HG02981 (cell line): ENCODE measurements around the gene PURB.
"Not testable (repeated sequence)": the region's sequence is repeated elsewhere in the genome, so short reads cannot be mapped to it uniquely, and the experiment has no call there.

Experiments
- ATAC-seq: cut with Tn5 transposase; IDR thresholded peaks from one replicate; pipeline ENCODE4 v1.9.1; 2021; ENCODE audit warnings: mild to moderate bottlenecking, moderate library complexity; ENCODE audit not compliant: unreplicated experiment

The PURB gene

DNA sequence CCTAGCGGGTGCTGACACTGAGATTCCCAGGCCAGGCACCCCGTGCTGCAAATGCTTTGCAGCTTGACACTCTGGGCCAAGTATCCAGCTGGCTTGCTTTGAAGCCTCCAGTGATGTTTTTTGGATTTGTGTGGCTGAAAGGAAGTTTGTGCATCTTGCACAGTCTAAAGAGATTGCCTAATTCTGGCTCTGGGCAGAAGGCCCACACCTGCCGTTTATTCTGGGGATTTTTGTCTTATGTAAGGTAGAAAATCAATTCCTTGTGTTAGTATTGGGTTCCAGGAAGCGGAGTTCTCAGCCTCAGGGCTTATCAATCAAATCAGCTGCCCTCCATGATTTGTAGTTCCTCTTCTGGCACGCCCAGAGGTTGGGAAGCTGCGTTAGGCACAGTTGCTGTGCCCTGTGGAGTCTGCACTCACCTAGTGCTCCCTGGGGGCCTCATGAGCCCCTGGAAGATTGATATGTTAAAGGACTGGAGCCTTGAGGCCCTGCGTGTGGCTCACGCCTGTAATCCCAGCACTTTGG lies 8.4 kb upstream of the PURB start:
- ATAC-seq: no peak

DNA sequence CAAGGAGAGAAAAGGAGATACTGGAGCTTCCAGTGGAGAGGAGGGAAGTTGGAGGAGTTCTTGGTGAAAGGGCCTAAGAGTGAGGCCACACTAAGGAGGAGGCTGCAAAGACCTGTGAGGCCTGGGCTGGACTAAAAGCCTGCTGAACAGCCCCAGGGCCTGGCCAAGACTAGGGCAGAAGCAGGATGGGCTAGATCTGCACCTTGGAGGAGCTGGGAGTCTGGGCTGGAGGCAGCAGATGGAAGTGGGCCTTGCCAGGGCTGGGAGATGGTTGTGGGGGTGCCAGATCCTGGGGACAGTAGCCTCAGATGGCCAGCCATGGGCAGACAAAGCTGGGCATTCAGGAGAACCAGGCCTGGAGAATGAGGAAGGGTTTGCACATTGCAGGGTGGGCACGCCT lies 6.5 kb upstream of the PURB start:
- ATAC-seq: no peak

DNA sequence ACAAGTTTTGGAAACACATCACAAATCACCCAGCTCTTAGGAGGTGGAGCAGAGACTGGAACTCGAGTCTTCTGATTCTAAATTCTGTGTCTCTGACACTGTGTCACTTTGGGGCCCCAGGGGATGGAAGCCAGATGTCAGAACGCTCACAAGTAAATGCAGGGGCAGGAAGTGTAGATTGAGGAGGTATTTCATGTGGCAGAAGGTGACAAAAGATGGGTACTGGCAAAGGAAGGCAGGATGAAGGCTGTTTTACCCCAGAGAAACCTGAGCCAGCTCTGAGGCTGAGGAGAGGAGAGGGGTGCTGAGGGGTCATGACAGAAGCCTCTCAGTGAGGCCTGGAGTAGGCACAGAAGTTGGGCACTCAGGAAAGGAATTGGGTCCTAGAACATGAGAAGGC lies 6.0 kb upstream of the PURB start:
- ATAC-seq: no peak

DNA sequence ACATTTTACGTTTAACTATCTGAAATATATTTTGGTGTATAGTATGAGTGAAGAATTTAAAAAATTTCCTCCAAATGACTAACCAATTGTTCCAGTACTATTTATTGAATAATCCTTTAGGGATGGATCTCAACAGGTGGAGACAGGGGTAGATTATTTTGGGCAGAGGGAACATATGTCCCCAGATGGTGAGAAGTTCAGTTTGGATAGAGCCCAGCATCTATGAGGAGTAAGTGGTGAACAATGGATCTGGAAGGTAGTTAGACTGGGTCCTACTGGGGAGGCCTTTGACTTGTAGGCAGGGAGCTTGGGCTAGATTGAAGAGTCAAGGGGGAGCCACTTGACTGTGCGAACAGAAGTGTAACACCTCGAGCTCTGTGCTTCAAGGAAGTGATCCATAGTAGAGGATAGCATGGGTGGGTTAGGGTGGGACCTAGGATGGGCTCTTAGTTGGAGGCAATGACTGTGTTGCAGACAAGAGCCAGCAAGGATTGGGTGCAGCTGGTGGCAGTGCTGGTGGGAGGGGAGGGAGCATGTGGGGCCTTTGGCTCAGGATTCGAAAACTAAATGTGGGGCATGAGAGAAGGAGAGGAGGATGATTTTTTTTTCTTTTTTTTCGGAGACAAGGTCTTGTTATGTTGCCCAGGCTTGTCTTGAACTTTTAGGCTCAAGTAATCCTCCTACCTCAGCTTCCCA lies 3.9 kb upstream of the PURB start:
- ATAC-seq: no peak

DNA sequence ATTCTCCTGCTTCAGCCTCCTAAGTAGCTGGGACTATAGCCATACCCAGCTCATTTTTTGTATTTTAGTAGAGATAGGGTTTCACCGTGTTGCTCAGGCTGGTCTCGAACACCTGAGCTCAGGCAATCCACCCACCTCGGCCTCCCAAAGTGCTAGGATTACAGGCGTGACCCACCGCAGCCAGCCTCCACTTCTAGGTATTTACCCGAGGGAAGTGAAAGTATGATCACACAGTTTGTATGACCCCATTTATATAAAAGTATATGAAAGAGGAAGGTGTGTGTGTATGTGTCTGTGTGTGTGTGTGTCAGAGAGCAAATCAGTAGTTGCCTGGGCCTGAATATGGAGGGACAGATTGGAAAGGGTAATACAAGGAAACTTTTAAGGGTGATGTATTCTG lies 2.0 kb upstream of the PURB start:
- ATAC-seq: no peak

DNA sequence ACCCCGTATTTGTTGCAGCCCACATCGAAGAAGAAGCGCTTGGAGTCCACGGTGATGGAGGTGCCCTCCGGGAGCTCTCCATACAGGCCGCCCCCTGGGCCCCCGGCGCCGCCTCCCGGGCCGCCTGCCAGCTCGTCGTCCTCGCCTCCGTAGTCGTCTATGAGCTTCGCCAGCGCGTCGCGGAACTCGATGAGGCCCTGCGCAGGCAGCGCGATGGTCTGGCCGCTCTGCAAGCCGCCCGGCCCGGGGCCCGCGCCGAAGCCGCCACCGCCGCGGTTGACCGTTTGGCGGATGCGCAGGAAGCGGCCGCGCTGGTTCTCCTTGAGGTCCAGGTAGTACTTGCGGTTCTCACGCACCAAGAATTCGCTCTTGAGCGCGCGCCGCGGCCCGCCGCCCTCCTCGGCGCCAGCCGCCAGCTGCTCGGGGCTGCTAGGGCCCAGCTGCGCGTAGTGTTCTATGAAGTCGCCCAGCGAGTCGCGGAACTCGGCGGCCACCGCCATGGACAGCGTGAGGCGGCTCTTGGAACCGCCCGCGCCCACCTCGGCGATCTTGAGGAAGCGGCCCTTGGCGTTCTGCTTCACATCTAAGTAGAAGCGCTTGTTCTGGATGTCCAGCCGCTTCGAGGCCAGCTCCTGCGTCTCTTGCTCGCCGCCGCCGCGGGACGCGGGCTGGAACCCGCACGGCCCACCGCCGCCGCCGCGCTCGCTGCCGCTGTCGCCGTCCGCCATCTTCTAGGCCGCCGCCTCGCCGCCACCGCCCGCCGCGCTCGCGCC lies 523 bp downstream of the PURB start:
- ATAC-seq: no peak

DNA sequence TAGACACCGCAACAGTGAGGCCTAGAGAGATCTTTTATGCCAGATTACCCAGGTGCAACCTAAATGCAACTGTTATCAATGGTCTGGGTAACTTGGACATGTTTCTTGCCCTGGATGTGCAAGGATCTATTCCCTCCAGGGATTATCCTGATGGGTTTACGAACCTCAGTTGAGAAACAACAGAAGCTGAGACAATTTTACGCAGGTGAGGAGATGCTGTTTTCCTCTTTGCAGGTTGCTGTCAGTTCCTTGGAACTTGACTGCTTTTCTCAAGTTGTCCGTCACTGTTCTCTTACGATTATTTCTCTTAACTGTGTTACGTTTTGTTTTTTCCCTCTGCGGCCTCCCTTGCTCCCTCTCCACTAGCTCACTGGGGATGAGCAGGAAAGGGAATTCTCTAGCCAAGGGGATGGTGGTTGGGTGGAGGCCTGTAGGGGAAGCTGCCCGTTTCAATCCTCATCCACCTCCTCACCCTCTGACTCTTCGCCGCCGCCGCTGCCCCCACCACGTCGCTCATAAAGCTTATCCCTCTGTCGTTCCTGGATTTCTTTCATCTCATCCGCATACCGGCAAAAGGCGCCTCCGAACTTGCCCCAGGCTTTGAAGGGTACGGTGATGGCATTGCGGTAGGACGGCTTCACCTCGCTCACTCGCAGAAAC lies 1.2 kb downstream of the PURB start:
- no peak for ATAC-seq

DNA sequence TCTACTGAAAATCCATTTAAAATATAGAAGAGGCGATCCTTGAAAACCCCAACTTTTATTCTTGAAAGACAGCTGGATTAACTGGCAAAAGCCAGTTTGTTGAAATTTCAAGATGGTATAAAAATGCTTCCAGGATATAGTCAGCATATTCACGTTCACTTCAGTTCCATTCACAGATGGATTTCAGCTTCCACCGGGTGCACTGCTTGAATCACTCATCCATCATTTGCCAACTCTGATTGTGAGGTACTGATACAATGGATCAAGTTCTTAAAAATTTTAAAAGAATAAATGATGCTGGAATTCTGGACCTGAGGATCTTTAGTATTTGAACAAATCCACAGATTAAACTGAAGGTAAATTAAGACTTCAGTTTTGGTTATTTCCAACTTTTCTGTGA lies 2.4 kb downstream of the PURB start:
- ATAC-seq: no peak

DNA sequence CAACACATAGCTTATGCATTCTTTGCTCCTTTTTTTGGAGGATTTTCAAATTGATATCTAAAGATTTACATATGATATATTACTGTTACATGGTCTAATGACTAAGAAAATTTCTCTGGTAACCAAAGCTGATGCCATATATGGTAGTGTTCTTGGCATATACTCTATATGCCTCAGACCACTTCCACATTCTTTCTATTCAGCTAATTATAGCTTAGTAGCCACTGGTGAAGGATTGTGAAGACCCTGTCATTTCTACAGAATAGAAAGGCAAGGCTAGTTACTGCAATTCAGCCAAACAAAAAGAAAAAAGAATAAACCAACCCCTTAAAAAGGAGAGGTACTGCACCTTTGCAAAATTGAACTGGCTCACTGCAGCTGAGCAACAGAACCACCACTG lies 3.7 kb downstream of the PURB start:
- ATAC-seq: no peak

DNA sequence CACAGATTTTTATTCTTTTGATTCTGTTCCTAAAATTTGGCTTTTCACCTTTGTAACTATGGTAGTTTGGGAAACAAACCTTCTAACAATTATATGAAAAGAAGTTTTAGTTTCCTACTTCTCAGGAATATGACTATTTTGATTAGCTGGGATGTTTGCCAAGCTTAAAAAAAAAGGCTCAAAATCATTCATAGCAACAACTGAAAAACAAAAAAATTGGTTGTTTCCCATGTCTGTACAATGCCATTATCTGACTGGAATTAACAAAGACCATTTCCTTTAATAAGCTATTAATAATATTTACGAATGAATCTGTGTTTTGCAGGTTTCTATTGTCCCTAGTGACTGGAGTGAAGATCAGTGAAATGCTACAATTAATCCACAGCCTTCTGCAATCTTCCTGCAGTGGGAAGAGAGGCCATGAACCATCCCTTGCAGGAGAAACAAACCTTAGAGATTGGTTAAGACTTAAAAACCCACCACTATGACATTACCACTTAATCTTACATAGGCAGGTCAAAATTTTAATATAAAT lies 4.2 kb downstream of the PURB start:
- no peak for ATAC-seq

DNA sequence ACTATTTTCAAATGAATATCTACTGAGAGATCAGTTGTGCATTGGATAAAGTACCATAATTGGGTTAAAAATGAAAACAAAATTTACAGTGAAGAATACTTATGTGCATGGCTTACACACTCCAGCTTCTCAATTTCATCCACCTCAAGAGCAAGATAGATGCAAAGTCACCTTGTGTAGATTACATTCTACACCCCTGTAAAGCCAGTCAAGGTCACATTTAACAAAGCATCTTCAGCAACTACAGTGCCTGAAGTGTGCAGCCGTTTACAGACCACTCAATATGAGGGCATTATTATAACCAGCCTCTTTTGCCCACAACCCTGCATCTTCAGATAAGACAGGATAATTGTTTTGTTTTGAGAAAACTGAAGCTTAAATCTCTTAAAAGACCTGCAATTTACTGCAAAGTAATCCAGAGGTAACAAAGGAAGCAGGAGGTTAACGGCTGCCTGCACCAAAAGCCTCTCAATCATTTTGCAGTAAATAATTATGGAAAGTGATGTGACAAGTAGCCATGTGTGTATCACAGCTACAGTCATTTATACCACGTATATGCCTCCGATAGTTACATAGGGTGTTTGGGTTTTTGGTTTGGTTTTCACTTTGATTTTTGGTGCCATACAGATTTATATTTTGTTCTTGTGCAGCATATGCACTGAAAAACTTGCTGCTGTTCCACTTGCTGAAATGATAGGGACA lies 4.9 kb downstream of the PURB start:
- no peak for ATAC-seq

DNA sequence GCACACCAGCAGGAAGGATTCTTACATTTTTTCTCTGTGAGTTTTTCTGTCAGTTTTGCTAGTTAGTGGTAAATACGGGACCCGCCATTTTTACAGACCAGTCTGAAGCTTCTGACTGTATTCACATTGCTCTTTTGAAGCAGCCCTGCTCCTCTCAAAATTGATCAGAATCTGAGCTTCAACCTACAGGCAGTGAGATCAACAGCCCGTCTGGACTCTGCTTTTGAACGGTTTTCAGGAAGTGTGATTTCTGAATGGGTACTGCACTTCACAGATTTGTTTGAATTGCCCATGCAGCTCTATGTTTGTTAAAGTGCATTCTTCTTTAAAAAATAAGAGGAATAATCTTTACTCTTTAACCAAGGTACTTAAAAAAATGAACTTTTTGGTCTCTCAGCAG lies 8.9 kb downstream of the PURB start:
- no peak for ATAC-seq

DNA sequence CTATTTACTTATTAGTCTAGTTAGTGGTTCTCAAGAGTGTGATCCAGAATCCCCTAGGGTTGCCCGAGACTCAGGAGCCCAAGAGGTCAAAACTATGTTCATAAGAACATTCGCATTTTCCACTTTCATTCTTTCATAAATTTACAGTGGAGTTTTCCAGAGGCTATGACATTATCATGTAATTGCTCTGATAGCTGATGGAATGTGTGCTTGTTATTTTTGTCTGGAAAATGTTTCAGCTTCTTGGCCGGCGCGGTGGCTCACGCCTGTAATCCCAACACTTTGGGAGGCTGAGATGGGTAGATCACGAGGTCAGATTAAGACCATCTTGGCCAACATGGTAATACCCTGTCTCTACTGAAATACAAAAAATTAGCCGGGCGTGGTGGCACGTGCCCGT lies 10.1 kb downstream of the PURB start:
- no peak for ATAC-seq

DNA sequence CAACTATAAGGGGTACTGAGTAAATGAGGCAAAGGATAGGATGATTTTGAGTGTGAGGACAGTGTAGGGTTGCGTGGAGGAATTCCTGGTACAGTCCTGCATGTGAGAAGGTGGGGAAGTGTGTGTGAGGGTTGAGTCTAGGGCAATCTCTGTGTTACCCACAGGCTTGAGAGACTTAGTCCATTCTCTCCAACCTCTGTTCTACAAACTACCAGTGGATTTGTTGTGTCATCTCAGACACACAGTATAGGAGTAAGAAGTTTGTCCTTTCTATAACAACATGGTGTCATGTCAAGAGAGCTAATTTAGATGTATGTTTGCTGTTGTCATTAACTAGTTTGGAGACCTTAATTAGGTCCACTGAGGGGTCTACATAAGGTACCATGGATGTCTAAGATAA lies 12.5 kb downstream of the PURB start:
- no peak for ATAC-seq

DNA sequence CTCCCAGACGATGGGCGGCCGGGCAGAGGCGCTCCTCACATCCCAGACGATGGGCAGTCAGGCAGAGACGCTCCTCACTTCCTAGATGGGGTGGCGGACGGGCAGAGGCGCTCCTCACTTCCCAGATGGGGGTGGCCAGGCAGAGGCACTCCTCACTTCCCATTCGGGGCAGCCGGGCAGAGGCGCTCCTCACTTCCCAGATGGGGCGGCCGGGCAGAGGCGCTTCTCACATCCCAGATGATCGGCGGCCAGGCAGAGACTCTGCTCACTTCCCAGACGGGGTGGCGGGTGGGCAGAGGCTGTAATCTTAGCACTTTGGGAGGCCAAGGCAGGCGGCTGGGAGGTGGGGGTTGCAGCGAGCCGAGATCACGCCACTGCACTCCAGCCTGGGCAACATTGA lies 13.4 kb downstream of the PURB start:
- not testable (repeated sequence) for ATAC-seq

DNA sequence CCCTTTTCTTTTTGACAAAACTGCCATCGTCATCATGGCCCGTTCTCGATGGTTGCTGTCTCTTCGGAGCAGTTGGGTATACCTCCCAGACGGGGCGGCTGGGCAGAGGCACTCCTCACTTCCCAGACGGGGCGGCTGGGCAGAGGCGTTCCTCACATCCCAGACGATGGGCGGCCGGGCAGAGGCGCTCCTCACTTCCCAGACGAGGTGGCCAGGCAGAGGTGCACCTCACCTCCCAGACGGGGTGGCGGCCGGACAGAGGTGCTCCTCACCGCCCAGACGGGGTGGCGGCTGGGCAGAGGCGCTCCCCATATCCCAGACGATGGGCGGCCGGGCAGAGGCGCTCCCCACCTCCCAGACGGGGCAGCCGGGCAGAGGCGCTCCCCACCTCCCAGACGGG lies 14.6 kb downstream of the PURB start:
- ATAC-seq: not testable (repeated sequence)

DNA sequence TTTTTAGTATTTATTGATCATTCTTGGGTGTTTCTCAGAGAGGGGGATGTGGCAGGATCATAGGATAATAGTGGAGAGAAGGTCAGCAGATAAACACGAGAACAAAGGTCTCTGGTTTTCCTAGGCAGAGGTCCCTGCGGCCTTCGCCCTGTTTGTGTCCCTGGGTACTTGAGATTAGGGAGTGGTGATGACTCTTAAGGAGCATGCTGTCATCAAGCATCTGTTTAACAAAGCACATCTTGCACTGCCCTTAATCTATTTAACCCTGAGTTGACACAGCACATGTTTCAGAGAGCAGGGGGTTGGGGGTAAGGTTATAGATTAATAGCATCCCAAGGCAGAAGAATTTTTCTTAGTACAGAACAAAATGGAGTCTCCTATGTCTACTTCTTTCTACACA lies 15.0 kb downstream of the PURB start:
- not testable (repeated sequence) for ATAC-seq

DNA sequence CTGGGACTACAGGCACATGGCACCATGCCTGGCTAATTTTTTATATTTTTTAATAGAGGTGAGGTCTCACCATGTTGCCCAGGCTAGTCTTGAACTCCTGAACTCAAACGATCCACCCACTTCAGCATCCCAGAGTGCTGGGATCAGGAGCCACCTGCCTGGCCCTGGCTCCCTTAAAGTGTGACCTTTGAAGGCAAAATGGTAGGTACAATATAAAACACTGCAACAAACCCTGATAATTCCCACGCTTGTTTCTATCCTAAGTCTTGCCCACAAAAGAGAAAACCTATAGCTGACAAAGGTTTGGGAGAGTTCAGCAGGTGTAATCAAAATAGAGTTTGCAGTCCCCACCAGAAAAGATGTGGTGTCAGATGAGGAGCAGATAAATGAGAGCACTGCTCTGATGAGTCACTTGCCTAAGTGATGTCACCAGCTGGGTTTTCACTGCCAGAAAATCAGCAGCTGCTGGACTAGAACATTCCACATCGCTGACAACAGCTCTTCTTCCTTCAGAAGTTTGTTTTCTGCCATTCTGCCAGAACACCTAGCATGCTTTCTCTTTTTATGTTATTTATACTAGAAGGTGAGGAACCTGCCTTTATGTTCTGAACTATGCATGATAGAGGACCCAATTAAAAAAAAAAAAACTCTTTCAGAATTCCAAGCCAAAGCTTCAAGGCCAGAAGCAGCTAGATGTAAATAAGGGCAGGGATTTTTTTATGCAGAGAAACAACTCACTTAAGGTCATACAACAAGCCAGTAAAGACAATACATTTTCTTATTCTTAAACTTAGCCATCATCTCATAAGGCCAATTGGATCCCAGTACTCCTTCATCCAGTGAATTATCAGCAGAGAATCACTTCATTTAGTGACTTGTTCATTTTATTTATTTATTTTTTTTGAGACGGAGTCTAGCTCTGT lies 18.0 kb downstream of the PURB start:
- no peak for ATAC-seq

DNA sequence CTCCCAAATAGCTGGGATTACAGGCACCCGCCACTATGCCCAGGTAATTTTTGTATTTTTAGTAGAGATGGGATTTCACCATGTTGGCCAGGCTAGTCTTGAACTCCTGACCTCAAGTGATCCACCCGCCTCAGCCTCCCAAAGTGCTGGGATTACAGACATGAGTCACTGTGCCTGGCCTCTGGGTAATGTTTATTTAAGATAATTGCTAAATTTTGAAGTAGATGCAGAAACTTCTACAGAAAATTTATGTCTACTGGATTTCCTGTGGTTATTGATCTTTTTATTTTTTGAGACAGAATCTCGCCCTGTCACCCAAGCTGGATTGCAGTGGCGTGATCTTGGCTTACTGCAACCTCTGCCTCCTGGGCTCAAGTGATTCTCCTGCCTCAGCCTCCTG lies 23.4 kb downstream of the PURB start:
- ATAC-seq: not testable (repeated sequence)

DNA sequence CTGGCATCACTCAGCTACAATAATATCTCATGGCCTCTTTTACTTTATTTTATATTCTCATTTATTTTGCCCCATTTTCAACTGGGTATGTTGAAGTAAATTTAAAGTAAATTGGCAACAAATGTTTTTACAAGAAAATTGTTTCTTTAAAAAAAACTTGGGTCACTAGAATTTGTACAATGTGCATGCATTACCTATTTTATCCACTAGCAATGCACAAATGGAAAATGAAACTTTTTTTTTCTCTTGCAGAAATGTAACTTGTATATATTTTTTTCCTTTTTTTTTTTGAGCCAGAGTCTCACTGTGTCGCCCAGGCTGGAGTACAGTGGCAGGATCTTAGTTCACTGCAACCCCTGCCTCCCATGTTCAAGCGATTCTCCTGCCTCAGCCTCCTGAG lies 27.2 kb downstream of the PURB start:
- no peak for ATAC-seq
